ENCODE data around the gene PCK2.
A peak's percentile ranks its signal among the peaks of the same experiment; 100 is the strongest.

The PCK2 gene

DNA sequence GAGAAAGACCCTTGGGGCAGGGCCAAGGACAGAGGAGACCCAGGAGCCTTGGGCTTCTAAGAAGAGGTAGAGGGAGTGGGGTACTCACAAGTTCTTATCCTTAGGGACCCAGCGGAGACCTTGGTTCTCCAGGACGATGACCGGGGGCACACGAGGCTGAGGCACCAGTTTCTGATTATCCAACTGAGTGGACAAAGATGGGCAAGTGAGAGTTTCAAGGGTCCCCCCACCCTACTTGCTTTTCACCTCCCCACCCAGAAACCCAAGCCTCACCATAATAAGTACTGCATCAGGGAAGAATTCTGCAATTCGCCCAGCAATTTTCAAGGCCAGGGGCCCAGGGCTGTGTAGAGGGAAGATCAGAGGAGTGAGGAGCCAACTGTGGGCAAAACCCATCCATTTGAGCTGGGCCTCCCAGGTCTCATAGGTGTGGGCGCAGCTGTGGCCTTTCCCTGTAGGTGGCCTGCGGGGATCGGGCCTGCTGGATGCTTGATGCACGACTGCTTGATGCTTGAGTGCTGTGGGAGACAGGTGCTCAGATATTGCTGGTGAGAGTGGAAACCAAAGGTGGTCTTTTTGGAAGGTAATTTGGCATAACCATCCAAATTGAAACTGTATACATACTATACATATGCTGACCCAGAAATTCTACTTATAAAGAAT lies 45.3 kb downstream of the PCK2 start:
- DNase-seq: no peak

DNA sequence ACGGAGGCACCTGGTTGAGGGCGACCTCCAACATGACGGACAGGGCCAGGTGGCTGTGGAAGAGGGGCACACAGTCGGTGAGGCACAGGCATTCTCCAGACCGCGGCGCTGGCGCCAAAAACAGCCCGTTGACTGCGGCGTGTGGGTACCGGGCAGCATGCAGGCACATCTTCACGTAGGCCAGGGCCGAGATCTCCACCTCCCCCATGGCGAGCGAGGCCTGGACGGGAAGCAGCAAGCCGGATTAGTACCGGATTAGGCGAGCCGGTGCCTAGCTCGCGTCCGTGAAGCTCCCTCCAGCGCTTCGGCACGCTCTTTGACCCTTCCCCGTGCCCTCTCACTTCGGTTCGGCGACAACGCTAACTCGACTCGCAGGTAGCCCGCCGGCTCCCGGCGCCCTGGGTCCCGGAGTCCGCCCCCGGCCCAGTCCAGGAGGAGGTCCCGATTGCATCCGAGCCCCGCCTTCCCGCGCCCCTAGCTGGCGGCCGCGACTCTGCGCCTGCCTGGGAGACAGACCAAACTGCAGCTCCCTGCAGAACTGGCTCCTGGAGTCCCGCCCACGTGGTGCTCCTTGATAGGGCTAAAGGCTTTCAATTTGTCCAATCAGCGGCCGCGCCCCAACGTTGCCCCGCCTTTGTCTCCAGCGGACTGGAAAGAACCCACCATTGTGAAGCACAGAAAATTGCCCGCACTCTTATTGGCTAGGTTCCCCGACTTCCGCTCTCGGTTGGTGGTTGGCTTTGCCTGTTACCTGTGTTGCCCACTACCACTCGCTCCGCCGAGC lies 47.2 kb downstream of the PCK2 start, which contains the start of gene EMC9:
EMC9 (minus strand) TSS at position 495 of the 784 bp plus-strand sequence; CDS start at position 208, 287 bp downstream.
- DNase-seq: peak; percentile 100

DNA sequence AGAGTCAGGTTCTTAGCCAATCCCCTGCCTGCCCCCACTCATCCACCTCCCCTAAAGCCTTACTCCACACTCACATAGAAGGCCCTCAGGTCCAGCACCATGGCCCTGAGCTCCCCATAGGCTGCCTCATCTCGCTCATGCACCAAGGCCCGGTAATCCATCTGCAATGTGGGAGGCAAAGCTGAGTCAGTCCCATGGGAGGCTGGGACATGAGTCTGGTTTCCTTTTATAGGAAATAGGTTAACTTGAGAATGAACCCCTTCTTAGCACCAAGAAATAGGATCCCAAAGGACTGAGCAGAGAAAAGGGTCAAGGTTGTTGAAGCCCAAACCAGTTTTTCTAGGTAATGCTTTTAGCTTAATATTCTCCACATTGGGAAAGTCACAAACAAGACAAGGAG lies 49.4 kb downstream of the PCK2 start:
- DNase-seq: no peak

DNA sequence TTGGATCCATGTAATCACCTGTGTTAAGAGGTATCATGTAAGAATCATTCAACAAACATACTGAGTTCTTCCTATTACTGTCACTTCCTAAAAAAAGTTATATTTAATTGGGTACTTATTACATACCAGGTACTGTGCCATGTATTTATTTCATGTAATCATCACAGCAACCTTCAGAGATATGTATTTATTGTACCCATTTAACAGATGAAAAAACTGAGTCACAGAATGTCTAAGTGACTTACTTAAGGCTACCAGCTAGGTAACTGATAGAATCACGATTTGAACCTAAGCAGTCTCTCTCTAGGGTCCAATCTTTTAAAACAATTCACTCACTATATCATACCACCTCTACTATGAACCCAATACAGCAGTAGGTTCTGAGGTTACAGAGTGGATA lies 50.3 kb downstream of the PCK2 start:
- no peak for DNase-seq

DNA sequence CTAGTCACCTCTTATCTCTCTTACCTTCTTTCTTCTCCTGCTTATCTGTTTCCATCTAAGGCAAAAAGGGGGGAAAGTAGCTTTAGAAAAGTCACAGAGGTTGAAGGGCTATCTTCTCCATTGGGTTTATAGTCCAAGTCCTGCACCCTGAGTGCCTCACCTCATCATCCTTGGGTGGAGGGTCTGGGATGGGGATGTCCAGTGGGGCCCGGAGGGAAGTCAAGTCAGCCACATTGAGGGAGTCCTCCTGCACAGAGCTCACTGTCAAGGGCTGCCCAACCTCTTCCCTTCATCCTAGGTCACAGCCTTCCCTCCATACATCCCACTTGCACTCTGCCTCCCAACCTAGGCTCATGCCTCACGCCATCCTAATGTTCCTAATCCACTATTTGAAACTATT lies 51.1 kb downstream of the PCK2 start:
- no peak for DNase-seq

DNA sequence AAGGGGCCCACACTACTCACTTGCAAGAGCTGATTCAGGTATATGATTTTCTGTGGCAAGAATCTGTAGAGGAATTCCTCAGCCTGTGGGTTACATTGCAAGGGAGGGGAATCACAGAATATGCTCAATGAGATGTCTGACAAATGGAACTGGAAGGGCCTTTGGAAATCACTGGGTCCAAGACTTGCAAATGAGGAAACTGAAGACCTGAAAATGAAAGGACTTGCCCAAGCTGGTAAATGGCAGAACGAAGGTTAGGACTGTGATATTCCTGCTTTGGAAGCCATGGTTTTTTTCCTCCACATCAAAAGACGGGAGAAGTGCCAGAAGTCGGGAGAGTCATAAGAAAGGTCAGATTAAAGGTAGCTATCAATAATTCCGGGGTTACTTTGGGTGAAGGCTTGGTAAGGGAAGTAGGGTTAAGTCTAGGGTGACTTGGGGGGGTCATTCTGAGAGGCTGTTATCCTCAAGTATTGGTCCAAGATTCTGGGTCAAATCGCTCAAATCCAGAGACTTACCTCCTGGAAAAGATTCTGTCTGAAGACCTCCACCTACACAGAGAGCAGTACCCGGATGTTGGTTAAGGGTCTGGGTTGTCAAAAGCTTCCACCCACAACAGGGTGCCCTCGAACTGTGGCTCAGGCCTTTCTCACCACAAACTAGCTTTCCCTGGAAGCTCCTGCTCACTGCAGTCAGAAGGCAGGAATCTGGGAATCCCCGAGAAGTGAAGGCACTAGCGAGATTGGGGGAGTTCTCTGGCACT lies 51.8 kb downstream of the PCK2 start:
- no peak for DNase-seq

DNA sequence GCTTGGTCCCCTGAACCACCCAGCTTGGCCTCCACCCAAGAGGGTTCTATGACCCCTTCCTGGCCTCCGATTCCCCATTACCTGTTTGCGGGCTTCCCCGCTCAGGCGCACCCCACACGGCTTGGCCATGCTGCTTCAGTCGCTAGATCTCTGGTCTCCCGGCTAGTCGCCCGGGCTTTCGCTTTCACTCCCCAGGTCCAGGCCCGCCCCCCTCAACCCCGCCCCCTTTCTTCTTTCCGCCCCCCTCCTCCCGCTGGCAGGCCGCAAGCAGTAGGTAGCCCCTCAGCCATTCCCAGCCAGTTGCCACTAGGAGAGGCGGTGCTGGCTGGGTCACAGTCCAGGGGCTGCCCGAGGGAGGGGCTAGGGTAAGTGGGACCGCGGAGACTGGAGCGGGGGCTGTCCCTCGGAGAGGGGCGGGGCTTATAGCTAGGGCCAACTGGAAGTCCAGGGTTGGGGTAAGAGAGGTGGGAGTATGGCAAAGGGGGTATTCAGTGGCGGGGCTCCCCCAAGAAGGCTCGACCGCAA lies 52.4 kb downstream of the PCK2 start, which contains the start of gene PSME2:
PSME2 (minus strand) TSS at position 158 of the 525 bp plus-strand sequence; CDS start at position 129, 29 bp downstream.
- DNase-seq: peak; percentile 73 to 78

DNA sequence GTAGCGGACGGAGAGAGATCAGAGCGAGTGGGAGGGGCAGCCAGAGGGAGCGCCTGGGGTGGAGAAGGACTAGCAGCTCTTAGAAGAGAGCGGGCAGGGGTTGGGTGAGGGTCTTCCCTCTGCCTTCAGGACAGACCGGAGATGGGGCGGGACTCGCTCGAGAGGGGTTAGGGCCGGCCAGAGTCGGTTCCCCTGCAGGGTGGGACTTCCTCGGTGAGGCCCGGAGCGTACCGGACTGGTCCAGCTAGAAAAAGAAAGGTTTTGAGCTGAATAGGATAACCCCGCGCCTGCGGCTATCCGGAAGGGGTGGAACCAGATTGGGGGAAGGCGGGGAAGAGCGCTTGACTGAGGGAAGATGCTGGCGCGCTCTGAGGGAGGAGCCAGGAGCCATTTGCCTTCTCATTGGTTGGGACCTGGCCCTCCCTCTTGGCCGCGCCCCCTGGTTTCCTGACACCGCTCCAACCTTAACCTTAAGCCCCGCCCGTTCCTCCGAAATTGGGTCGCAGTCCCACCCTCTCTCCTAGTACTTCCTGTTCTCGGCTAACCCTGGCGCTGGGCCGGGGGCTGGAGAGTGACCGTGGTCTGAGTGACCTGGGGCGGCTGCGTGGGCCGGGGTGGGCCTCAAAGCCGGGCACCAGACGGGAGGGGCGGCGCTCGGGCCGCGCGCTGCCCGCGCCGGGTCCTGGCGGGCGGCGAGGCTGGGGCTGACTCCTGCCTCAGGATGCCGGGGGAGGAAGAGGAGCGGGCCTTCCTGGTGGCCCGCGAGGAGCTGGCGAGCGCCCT lies 53.1 kb downstream of the PCK2 start, which contains the start of gene RNF31:
RNF31 (plus strand) TSS at position 521 of the 783 bp plus-strand sequence; CDS start at position 722, 201 bp downstream.
- DNase-seq: peak; percentile 97 to 98

DNA sequence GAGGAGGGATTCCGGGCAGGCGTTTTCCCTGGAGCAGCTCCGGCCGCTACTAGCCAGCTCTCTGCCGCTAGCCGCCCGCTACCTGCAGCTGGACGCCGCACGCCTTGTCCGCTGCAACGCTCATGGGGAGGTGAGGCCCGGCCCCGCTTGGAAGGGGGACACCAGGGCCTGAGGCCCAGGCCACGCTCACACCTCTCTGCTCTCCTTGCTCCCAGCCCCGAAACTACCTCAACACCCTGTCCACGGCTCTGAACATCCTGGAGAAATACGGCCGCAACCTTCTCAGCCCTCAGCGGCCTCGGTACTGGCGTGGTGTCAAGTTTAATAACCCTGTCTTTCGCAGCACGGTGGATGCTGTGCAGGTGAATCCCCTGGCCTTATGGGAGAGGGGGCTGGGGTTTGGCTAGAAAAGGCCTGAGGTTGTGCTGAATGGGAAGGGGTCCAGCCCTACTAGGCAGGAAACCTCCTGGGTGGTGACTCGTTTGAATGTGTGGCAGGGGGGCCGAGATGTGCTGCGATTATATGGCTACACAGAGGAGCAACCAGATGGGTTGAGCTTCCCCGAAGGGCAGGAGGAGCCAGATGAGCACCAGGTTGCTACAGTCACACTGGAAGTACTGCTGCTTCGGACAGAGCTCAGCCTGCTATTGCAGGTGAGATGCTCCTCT lies 53.8 kb downstream of the PCK2 start:
- no peak for DNase-seq

DNA sequence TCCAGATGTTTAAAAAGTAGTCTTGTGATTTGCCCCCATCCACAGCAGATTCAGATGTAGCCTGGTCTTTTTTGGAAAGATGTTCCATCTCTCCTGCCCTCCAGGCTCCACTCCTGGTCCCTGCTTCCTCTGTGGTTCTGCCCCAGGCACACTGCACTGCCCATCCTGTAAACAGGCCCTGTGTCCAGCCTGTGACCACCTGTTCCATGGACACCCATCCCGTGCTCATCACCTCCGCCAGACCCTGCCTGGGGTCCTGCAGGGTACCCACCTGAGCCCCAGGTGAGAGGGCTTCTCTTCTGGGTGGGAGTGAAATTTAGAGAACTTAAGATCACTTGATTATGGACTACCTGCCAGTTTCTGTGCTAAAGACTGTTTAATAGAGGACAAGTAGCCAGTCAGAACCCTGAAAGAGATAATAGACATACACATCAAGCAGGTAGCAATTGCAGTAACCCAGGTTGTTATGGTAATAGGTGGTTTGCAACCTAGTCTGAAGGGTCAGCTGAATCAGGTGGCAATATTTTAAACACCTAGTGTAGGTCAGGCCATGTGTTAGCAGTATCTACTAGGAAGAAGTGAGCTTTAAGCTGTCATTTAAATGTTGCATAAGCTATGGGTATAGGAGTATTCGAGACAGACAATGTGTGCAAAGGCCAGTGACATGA lies 55.3 kb downstream of the PCK2 start:
- DNase-seq: no peak

DNA sequence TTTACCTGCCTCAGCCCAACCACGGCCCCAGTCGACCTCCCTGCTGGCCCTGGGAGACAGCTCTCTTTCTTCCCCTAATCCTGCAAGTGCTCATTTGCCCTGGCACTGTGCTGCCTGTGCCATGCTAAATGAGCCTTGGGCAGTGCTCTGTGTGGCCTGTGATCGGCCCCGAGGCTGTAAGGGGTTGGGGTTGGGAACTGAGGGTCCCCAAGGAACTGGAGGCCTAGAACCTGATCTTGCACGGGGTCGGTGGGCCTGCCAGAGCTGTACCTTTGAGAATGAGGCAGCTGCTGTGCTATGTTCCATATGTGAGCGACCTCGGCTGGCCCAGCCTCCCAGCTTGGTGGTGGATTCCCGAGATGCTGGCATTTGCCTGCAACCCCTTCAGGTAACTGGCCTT lies 56.0 kb downstream of the PCK2 start:
- DNase-seq: no peak

DNA sequence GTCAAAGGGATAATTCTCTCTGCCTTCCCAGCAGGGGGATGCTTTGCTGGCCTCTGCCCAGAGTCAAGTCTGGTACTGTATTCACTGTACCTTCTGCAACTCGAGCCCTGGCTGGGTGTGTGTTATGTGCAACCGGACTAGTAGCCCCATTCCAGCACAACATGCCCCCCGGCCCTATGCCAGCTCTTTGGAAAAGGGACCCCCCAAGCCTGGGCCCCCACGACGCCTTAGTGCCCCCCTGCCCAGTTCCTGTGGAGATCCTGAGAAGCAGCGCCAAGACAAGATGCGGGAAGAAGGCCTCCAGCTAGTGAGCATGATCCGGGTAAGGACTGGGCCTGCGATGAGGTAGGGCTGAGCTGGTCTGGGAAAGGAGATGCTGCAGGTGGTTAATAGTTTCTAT lies 56.5 kb downstream of the PCK2 start:
- no peak for DNase-seq

DNA sequence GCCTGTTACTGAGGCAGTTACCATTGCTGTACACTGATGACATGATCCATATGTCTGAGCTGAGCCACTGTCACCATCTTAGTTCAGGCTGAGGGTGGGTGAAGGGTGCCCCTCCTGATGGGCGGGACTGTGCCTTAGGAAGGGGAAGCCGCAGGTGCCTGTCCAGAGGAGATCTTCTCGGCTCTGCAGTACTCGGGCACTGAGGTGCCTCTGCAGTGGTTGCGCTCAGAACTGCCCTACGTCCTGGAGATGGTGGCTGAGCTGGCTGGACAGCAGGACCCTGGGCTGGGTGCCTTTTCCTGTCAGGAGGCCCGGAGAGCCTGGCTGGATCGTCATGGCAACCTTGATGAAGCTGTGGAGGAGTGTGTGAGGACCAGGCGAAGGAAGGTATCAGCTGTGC lies 56.9 kb downstream of the PCK2 start:
- no peak for DNase-seq

DNA sequence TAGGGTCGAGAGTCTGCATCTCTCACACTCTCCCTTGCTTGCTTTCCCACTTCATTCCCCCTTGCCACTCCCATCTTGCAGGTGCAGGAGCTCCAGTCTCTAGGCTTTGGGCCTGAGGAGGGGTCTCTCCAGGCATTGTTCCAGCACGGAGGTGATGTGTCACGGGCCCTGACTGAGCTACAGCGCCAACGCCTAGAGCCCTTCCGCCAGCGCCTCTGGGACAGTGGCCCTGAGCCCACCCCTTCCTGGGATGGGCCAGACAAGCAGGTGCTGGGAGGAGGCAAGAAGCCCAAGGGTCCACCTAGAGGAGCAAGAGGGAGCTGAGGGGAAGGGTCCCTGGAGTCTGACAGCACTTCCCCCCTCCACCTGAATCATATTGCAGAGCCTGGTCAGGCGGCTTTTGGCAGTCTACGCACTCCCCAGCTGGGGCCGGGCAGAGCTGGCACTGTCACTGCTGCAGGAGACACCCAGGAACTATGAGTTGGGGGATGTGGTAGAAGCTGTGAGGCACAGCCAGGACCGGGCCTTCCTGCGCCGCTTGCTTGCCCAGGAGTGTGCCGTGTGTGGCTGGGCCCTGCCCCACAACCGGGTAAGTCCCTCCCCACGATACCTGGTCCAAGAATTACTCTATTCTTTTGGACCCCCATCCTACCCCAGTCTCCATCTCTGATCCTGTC lies 57.4 kb downstream of the PCK2 start:
- no peak for DNase-seq
